MCF 10A (cell line): ENCODE data around the gene IL1RN. TPM values are rescaled to one million over a fixed set of nuclear protein-coding genes. Genes with fewer than 3 reads are reported as not detected.
"Not testable (repeated sequence)": the region's sequence is repeated elsewhere in the genome, so short reads cannot be mapped to it uniquely, and the experiment has no call there.

ENCODE experiments used
- BruUV-seq: library from RNA; stranded (reverse); fragments of 400-500 nt; replicated peaks from 2 replicates; lab custom pipeline; 2021; lab: Mats Ljungman, UMichigan
- CTCF ChIA-PET: fragments of 300-600 bp; sonication (Branson Sonifier 250); formaldehyde crosslinking; extraction: SDS; loops from one replicate; lab custom pipeline; 2021; ENCODE audit warnings: antibody characterized with exemption, inconsistent platforms; lab: Yijun Ruan, JAX
- POLR2A ChIA-PET: fragments of 300-600, 350-650 bp; sonication (Branson Sonifier 250); formaldehyde crosslinking; extraction: SDS; loops from one replicate; lab custom pipeline; 2020; ENCODE audit warnings: antibody characterized with exemption, inconsistent platforms; lab: Yijun Ruan, JAX
- DNase-seq: peaks from one replicate; pipeline ENCODE4 v3.0.0-alpha.2; 2018; ENCODE audit not compliant: unreplicated experiment
- H3K27ac Mint-ChIP-seq: one replicate; pipeline ENCODE4 v1.8.0; 2022; ENCODE audit warnings: mild to moderate bottlenecking, low read depth, mixed read lengths; ENCODE audit not compliant: unreplicated experiment
- H3K27me3 Mint-ChIP-seq: one replicate; pipeline ENCODE4 v1.8.0; 2022; ENCODE audit warnings: mixed read lengths; ENCODE audit not compliant: insufficient read depth, unreplicated experiment
- H3K36me3 Mint-ChIP-seq: one replicate; pipeline ENCODE4 v1.8.0; 2022; ENCODE audit warnings: mild to moderate bottlenecking, moderate library complexity, mixed read lengths; ENCODE audit not compliant: insufficient read depth, unreplicated experiment
- H3K4me1 Mint-ChIP-seq: one replicate; pipeline ENCODE4 v1.8.0; 2022; ENCODE audit warnings: mixed read lengths; ENCODE audit not compliant: insufficient read depth, unreplicated experiment
- H3K4me3 Mint-ChIP-seq: one replicate; pipeline ENCODE4 v1.8.0; 2022; ENCODE audit warnings: mild to moderate bottlenecking, moderate library complexity, mixed read lengths; ENCODE audit not compliant: unreplicated experiment
- H3K9me3 Mint-ChIP-seq: one replicate; pipeline ENCODE4 v1.8.0; 2022; ENCODE audit warnings: mixed read lengths; ENCODE audit not compliant: unreplicated experiment
- CTCF ChIP-seq: fragments of 200-600 bp; IDR thresholded peaks from one replicate; pipeline ENCODE4 v1.8.0; 2022; ENCODE audit warnings: antibody characterized with exemption, mild to moderate bottlenecking; ENCODE audit not compliant: unreplicated experiment
- intact Hi-C: fragments of 100-400 bp; cut with micrococcal nuclease; formaldehyde crosslinking; loops from 2 replicates; pipeline ENCODE4 v1.14.1; 2022
- total RNA-seq: library from RNA; stranded (reverse); gene quantifications from 2 replicates; pipeline ENCODE4 v1.2.3, GENCODE V29; 2022

The IL1RN gene
- total RNA-seq, 1 experiment from 2014 or later, result not detected

GRCh38 chr2:113091231-113091896, 36.0 kb upstream of the IL1RN start:
- no peak for TF ChIP-seq CTCF
- intact Hi-C loops, result no loop called here

DNA sequence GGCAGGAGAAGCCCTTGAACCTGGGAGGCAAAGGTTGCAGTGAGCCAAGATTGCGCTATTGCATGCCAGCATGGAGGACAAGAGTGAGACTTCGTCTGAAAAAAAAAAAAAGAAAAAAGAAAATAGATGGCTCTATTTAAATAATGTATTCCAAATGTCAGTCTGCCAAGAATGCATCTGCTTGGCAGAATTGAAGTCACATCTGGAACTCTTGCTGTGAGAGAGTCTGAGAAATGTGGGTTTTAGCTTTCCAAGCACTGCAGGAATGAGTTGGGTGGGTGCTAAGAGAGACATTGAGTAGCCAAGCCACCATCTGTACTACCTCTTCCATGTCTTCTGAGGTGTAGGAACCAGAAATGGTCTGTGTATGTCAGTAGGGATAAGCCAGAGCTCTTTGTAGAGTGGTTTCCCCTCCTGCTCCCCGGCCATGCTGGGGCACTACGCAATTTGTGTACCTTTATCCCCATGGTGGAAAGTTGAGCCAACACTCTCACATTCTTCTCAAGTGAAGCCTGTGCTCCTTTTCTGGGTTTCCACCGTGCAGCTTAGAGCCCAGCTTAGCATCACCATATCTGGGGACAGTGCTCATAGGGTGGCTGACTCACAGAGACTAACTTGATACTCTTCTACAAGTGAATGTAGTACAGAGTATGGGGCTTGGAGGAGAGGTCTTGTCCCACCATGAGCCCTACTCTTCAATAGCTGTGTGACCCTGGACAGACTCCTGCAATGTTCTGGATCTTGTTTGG, 34.4 kb upstream of the IL1RN start:
- H3K4me1 Mint-ChIP-seq, result no peaks in the 10 kb centered on the region
- no peak overlapping the region for H3K27ac Mint-ChIP-seq
- BruUV-seq, result no TSS peak
- ChIA-PET POLR2A (no interaction called here), CTCF (interaction anchor here (0.6 to 1.3 kb wide), 3 partner anchors 8 to 106 kb away, joined by 4 to 9 read pairs (median 6); no protein-coding TSS in a partner anchor)
- peaks cover 21% of the 10 kb centered on the region for H3K27me3 Mint-ChIP-seq
- DNase-seq, result no peak
- intact Hi-C loops, result no loop called here
- H3K9me3 Mint-ChIP-seq, result peaks cover 8% of the 10 kb centered on the region
- no peak for TF ChIP-seq CTCF
- no peaks in the 10 kb centered on the region for H3K36me3 Mint-ChIP-seq
- no peak overlapping the region for H3K4me3 Mint-ChIP-seq

More at GRCh38 chr2:113091231-113091896, 36.0 kb upstream of the IL1RN start:
- H3K4me3 Mint-ChIP-seq, result no peak overlapping the region
- CTCF ChIA-PET, result interaction anchor here (0.8 to 4.3 kb wide), 3 partner anchors 11 to 137 kb away, joined by 3 to 20 read pairs (median 3); no protein-coding TSS in a partner anchor
- DNase-seq, result no peak
- no peak overlapping the region for H3K27ac Mint-ChIP-seq
- H3K9me3 Mint-ChIP-seq, result no peaks in the 10 kb centered on the region
- no peaks in the 10 kb centered on the region for H3K4me1 Mint-ChIP-seq
- H3K36me3 Mint-ChIP-seq, result no peaks in the 10 kb centered on the region
- POLR2A ChIA-PET, result no interaction called here
- no TSS peak for BruUV-seq
- peaks cover 13% of the 10 kb centered on the region for H3K27me3 Mint-ChIP-seq

DNA sequence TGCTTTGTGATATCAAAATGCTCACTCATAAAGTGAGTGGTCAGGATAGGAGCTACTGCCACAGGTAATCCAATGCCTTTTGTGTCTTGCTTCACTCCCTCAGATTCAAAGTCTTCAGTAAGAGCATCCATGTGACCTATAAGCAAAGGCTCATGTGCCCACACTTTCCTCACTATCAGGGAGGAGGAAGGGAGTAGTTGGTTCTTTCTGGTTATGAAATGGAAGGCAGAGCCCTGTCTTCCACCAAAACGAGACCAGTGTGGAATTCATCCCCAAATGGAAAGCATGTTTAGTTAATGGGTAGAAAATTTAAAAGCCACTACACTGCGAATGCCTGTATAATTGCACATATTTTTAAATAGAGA, 33.8 kb upstream of the IL1RN start:
- peaks cover 25% of the 10 kb centered on the region for H3K27me3 Mint-ChIP-seq
- no TSS peak for BruUV-seq
- POLR2A ChIA-PET, result no interaction called here
- no peaks in the 10 kb centered on the region for H3K36me3 Mint-ChIP-seq
- intact Hi-C loops, result no loop called here
- H3K4me1 Mint-ChIP-seq, result no peaks in the 10 kb centered on the region
- H3K4me3 Mint-ChIP-seq, result no peak overlapping the region
- CTCF ChIA-PET, result interaction anchor here (1.1 to 1.3 kb wide), 2 partner anchors 45 to 106 kb away, joined by 4 to 9 read pairs; no protein-coding TSS in a partner anchor
- DNase-seq, result no peak
- peaks cover 8% of the 10 kb centered on the region for H3K9me3 Mint-ChIP-seq
- TF ChIP-seq CTCF, result no peak
- no peak overlapping the region for H3K27ac Mint-ChIP-seq

- DNase-seq, H3K27ac Mint-ChIP-seq, intact Hi-C loops, H3K4me3 Mint-ChIP-seq, POLR2A ChIA-PET, BruUV-seq, H3K4me1 Mint-ChIP-seq, CTCF ChIA-PET, H3K36me3 Mint-ChIP-seq, H3K9me3 Mint-ChIP-seq: not testable (repeated sequence)
- H3K27me3 Mint-ChIP-seq, result peaks cover 25% of the 10 kb centered on the region
Measured at GRCh38 chr2:113096306-113096705, 31.1 kb upstream of the IL1RN start.

DNA sequence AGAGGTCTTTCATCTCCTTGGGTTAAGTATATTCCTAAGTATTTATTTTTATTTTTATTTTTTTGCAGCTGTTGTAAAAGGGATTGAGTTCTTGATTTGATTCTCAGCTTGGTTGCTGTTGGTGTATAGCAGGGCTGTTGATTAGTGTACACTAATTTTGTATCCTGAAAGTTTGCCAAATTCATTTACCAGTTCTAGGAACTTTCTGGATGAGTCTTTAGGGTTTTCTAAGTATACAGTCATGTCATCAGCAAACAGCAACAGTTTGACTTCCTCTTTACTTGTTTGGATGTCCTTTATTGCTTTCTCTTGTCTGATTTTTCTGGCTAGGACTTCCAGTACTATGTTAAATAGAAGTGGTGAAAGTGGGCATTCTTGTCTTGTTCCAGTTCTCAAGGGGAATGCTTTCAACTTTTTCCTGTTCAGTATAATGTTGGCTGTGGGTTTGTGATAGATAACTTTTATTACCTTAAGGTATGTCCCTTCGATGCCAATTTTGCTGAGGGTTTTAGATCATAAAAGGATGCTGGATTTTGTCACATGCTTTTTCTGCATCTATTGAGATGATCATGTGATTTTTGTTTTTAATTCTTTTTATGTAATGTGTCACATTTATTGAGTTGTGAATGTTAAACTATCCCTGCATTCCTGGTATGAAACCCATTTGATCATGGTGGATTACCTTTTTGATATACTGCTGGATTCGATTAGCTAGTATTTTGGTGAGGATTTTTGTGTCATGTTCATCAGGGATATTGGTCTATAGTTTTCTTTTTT, 30.4 kb upstream of the IL1RN start:
- POLR2A ChIA-PET, H3K4me3 Mint-ChIP-seq, H3K4me1 Mint-ChIP-seq, H3K9me3 Mint-ChIP-seq, intact Hi-C loops, DNase-seq, H3K27ac Mint-ChIP-seq, H3K36me3 Mint-ChIP-seq, BruUV-seq: not testable (repeated sequence)
- CTCF ChIA-PET, result interaction anchor here (0.6 to 1.3 kb wide), 6 partner anchors 11 to 42 kb away, joined by 3 to 7 read pairs (median 4); no protein-coding TSS in a partner anchor
- peaks cover 25% of the 10 kb centered on the region for H3K27me3 Mint-ChIP-seq
